ENCODE data around the gene RNPS1.

GRCh38 chr16:2280981-2281542, 13.1 kb upstream of the RNPS1 start:
- no peak for TF ChIP-seq CTCF (IDR thresholded peaks at IDR 0.05; ENCODE audit: insufficient read depth, low read length)
- peak; percentile 86 for TF ChIP-seq REST (IDR thresholded peaks at IDR 0.05; ENCODE audit: insufficient replicate concordance, low read depth)
- TF ChIP-seq SPI1 (IDR thresholded peaks at IDR 0.05; ENCODE audit: borderline replicate concordance, low read depth), result no peak
